Measurements from ENCODE around the gene NPR3. TPM values are rescaled to one million over a fixed set of nuclear protein-coding genes. Genes with fewer than 3 reads are reported as not detected.

NPR3 gene
- total and polyA plus RNA-seq, 10 donors: 0.30 to 52.4 (median 14.3) TPM

- no peaks in the 10 kb centered on the region for H3K4me1 ChIP-seq
- 66 to 85% (median 80%) methylated on average over 4 of the region's 4 CpGs for WGBS, 5 donors
- no peaks in the 10 kb centered on the region for H3K36me3 ChIP-seq
- no peak overlapping the region for H3K4me3 ChIP-seq
- DNase-seq: no peak
- TF ChIP-seq POLR2AphosphoS5 (IDR thresholded peaks at IDR 0.05) (no peak), POLR2A (IDR thresholded peaks at IDR 0.05) (no peak)
- TF ChIP-seq, protein P1, sequence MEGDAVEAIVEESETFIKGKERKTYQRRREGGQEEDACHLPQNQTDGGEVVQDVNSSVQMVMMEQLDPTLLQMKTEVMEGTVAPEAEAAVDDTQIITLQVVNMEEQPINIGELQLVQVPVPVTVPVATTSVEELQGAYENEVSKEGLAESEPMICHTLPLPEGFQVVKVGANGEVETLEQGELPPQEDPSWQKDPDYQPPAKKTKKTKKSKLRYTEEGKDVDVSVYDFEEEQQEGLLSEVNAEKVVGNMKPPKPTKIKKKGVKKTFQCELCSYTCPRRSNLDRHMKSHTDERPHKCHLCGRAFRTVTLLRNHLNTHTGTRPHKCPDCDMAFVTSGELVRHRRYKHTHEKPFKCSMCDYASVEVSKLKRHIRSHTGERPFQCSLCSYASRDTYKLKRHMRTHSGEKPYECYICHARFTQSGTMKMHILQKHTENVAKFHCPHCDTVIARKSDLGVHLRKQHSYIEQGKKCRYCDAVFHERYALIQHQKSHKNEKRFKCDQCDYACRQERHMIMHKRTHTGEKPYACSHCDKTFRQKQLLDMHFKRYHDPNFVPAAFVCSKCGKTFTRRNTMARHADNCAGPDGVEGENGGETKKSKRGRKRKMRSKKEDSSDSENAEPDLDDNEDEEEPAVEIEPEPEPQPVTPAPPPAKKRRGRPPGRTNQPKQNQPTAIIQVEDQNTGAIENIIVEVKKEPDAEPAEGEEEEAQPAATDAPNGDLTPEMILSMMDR (IDR thresholded peaks at IDR 0.05 in 8 of 11, conservative IDR thresholded peaks at IDR 0.05 in 3 of 11): no peak
- H3K9me3 ChIP-seq: peaks cover 0 to 4% (median 0%) of the 10 kb centered on the region in 8 donors
- intact Hi-C loops (cut with DNase I; ENCODE audit: low total_unique reads): no loop called here
- H3K27ac ChIP-seq: no peak overlapping the region
- no peaks in the 10 kb centered on the region for H3K27me3 ChIP-seq (replicated peaks in 1 of 7)
These were observed 75.2 kb downstream of the NPR3 start for GRCh38 chr5:32786311-32786710.

GRCh38 chr5:32790411-32790951 lies 79.4 kb downstream of the NPR3 start:
- Histone ChIP-seq H3K4me1 (no peaks in the 10 kb centered on the region), H3K4me3 (no peak overlapping the region), H3K27ac (no peak overlapping the region), H3K36me3 (no peaks in the 10 kb centered on the region), H3K27me3 (replicated peaks in 1 of 7) (no peaks in the 10 kb centered on the region), H3K9me3 (peaks cover 0 to 5% (median 0%) of the 10 kb centered on the region in 8 donors)
- WGBS, 5 donors: 67 to 90% (median 76%) methylated on average over 2 of the region's 2 CpGs
- TF ChIP-seq, protein P1 (IDR thresholded peaks at IDR 0.05 in 8 of 11, conservative IDR thresholded peaks at IDR 0.05 in 3 of 11): no peak
- TF ChIP-seq POLR2AphosphoS5 (IDR thresholded peaks at IDR 0.05): no peak
- no peak for TF ChIP-seq POLR2A (IDR thresholded peaks at IDR 0.05)
- DNase-seq: no peak
- intact Hi-C loops (cut with DNase I; ENCODE audit: low total_unique reads): no loop called here

DNA sequence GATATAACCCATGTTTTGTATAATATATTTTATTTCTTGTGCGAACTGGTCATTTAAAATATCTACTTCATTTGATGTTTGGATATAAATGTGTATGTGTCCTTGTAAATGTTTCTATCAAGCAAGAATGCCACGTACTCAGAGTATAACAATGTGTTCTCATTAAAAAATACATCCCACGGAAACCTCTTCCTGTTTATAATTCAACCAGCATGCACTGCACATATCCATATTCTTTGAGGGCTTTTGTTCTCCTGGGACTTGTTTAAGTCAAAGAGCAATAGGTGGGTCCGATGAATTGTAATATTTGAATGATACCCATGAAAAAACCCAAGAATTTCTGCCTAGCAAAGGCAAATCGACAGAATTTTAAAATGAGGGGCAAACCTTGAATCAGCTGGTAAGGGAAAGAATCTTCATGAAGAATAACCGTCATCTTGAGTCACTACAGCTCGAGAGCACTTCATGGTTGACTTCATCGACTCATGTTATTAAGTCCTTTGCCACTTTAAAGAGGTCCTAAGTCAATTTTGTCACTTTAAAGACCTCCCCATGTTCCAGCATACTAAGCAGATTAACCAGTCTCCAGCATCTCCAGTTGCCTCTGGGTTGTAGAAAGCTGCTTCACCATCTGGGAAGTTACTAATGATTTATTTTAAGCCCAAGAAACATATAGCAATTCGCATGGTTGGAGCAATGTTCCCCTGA lies 80.6 kb downstream of the NPR3 start:
- TF ChIP-seq POLR2AphosphoS5 (IDR thresholded peaks at IDR 0.05): no peak
- TF ChIP-seq, protein P1 (IDR thresholded peaks at IDR 0.05 in 8 of 11, conservative IDR thresholded peaks at IDR 0.05 in 3 of 11): no peak
- TF ChIP-seq POLR2A (IDR thresholded peaks at IDR 0.05): no peak
- WGBS, 5 donors: 67 to 81% (median 77%) methylated on average over 9 of the region's 9 CpGs
- no peak overlapping the region for H3K4me3 ChIP-seq
- no peaks in the 10 kb centered on the region for H3K27me3 ChIP-seq (replicated peaks in 1 of 7)
- intact Hi-C loops (cut with DNase I; ENCODE audit: low total_unique reads): no loop called here
- H3K4me1 ChIP-seq: no peaks in the 10 kb centered on the region
- H3K36me3 ChIP-seq: no peaks in the 10 kb centered on the region
- no peak overlapping the region for H3K27ac ChIP-seq
- H3K9me3 ChIP-seq: peaks cover 0 to 5% (median 0%) of the 10 kb centered on the region in 8 donors
- no peak for DNase-seq

DNA sequence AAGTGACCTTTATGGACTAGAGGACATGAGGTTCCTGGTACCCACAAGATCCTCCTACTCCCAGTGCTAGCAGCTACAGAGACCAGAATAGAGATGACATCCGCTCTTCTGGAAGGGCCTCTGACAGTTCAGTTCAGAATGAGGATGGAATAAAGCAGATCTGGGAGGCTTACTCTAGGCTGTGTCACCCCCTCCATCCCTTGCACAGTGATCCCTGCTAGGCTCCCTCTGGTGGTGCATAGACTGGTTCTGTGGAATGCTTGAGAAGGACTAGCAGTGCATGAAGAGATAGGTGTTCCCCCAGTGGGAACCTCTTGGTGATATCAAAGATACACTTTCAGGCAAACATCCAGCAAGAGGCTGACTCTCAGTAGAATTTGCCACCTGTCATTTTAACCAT lies 83.0 kb downstream of the NPR3 start:
- WGBS, 5 donors: 86 to 98% (median 91%) methylated on average over 1 of the region's 1 CpG
- H3K9me3 ChIP-seq: peaks cover 0 to 14% (median 0%) of the 10 kb centered on the region in 8 donors
- no peaks in the 10 kb centered on the region for H3K4me1 ChIP-seq
- intact Hi-C loops (cut with DNase I; ENCODE audit: low total_unique reads): no loop called here
- no peak for DNase-seq
- no peaks in the 10 kb centered on the region for H3K36me3 ChIP-seq
- no peaks in the 10 kb centered on the region for H3K27me3 ChIP-seq (replicated peaks in 1 of 7)
- TF ChIP-seq POLR2AphosphoS5 (IDR thresholded peaks at IDR 0.05) (no peak), POLR2A (IDR thresholded peaks at IDR 0.05) (no peak)
- TF ChIP-seq, protein P1 (IDR thresholded peaks at IDR 0.05 in 8 of 11, conservative IDR thresholded peaks at IDR 0.05 in 3 of 11): no peak
- no peak overlapping the region for H3K4me3 ChIP-seq
- no peak overlapping the region for H3K27ac ChIP-seq

All from spleen (tissue), 11 donors.